ENCODE data around the gene AFF4. TPM values are rescaled to one million over a fixed set of nuclear protein-coding genes. Genes with fewer than 3 reads are reported as not detected.
"Not testable (repeated sequence)": the region's sequence is repeated elsewhere in the genome, so short reads cannot be mapped to it uniquely, and the experiment has no call there.

AFF4 gene
- total RNA-seq, 1 donor from 2014 or later: 87.7 TPM

- no peak for DNase-seq (ENCODE audit: low spot score)
These were observed 107.4 kb downstream of the AFF4 start for GRCh38 chr5:132856011-132856410.

GRCh38 chr5:132854992-132855391 is 108.4 kb downstream of the AFF4 start:
- not testable (repeated sequence) for DNase-seq (ENCODE audit: low spot score)

GRCh38 chr5:132854301-132854700 is 109.1 kb downstream of the AFF4 start:
- no peak for DNase-seq (ENCODE audit: low spot score)

GRCh38 chr5:132853790-132854189 is 109.6 kb downstream of the AFF4 start:
- no peak for DNase-seq (ENCODE audit: low spot score)

- DNase-seq (ENCODE audit: low spot score): no peak
These were observed 110.1 kb downstream of the AFF4 start for GRCh38 chr5:132853323-132853722.

- DNase-seq (ENCODE audit: low spot score): no peak
These were observed 113.4 kb downstream of the AFF4 start for GRCh38 chr5:132850066-132850465.

- DNase-seq (ENCODE audit: low spot score): no peak
These were observed 114.1 kb downstream of the AFF4 start for GRCh38 chr5:132849347-132849746.

- DNase-seq (ENCODE audit: low spot score): no peak
These were observed 115.2 kb downstream of the AFF4 start for GRCh38 chr5:132848270-132848669.

- no peak for DNase-seq (ENCODE audit: low spot score)
These were observed 122.1 kb downstream of the AFF4 start for GRCh38 chr5:132841305-132841704.

GRCh38 chr5:132840896-132841295 is 122.5 kb downstream of the AFF4 start:
- no peak for DNase-seq (ENCODE audit: low spot score)

GRCh38 chr5:132840313-132840712 is 123.1 kb downstream of the AFF4 start:
- DNase-seq (ENCODE audit: low spot score): no peak

GRCh38 chr5:132839426-132840301 is 123.8 kb downstream of the AFF4 start:
- DNase-seq (ENCODE audit: low spot score): peak; percentile 52

GRCh38 chr5:132838516-132839282 is 124.7 kb downstream of the AFF4 start:
- DNase-seq (ENCODE audit: low spot score): no peak

- peak; percentile 67 for DNase-seq (ENCODE audit: low spot score)
These were observed 125.6 kb downstream of the AFF4 start for GRCh38 chr5:132837868-132838267.

GRCh38 chr5:132836852-132837251 is 126.6 kb downstream of the AFF4 start:
- no peak for DNase-seq (ENCODE audit: low spot score)

- DNase-seq (ENCODE audit: low spot score): no peak
These were observed 129.4 kb downstream of the AFF4 start for GRCh38 chr5:132834057-132834456.

GRCh38 chr5:132832612-132833011 is 130.8 kb downstream of the AFF4 start:
- no peak for DNase-seq (ENCODE audit: low spot score)

- no peak for DNase-seq (ENCODE audit: low spot score)
These were observed 132.2 kb downstream of the AFF4 start for GRCh38 chr5:132831095-132831860.

- DNase-seq (ENCODE audit: low spot score): peak; percentile 40
These were observed 132.9 kb downstream of the AFF4 start, which contains the start of gene SHROOM1 for GRCh38 chr5:132830436-132831094. Gene SHROOM1 (minus strand): TSS chr5:132830647. CDS start chr5:132826140, 4,507 bp downstream.

- peak; percentile 78 for DNase-seq (ENCODE audit: low spot score)
These were observed 133.5 kb downstream of the AFF4 start for GRCh38 chr5:132829742-132830435.

Measured in mucosa of gallbladder (tissue), 1 donor.